GM12892 (cell line): ENCODE measurements around the gene MX1.

Source experiments
- POLR2A ChIP-seq: IDR thresholded peaks from 2 replicates; pipeline ENCODE4 v1.6.1; 2011; ENCODE audit warnings: low read depth, low read length, control low read depth
- TAF1 ChIP-seq: IDR thresholded peaks from 2 replicates; pipeline ENCODE4 v1.6.1; 2011; ENCODE audit warnings: low read depth, mild to moderate bottlenecking, control low read depth, low read length, borderline replicate concordance

DNA sequence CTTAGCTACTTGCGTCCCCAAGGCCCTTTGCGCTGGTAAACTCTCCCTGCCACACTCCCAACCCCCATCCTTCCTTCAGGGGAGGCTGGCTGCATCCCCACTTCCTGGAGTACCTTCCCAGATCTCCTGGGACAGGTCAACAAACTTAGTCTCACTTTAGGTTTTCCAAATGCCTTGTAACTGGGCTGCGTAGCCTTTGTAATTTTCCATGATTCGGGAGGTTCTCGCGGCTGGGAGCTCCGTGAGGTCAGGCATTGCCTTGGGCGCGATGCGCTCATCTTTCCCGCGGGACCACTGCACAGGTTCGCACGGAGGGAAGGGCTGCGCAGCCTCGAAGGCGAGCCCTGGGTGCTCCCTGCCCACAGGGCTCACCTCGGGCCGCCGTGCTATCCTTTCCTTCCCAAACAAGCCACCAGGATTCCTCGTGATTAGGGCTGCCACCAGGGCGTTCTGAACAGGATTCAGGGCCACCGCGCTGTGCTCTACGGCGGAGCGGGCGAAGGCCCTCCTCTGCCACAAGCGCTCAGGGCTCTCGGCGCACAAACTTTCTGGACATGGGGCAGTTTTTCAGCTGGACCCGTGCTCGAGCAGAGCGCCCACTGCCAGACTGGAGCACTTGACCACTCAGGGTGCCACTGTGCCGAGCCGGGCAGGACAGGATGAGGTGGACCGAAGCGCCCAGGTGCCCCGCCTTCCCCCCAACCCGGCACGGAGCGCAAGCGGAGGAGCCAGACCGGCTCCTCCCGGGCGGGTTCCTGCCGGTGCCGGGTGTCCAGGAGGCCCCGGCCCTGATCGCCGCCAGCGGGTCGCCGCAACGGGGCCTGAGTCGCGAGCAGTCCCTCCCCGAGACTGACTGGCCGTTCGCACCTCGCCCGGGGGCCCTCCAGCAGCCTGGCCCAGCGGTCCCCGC, 80.8 kb downstream of the MX1 start:
- TF ChIP-seq POLR2A, result no peak
- TF ChIP-seq TAF1, result no peak
